ENCODE measurements around the gene LSM5. TPM values are rescaled to one million over a fixed set of nuclear protein-coding genes. Genes with fewer than 3 reads are reported as not detected.

The LSM5 gene
- total and polyA plus RNA-seq, 9 of the 15 experiments (the other 6 are each of a cell fraction or from before 2014, with no cell fraction given): 36.3 to 620 (median 186) TPM

DNA sequence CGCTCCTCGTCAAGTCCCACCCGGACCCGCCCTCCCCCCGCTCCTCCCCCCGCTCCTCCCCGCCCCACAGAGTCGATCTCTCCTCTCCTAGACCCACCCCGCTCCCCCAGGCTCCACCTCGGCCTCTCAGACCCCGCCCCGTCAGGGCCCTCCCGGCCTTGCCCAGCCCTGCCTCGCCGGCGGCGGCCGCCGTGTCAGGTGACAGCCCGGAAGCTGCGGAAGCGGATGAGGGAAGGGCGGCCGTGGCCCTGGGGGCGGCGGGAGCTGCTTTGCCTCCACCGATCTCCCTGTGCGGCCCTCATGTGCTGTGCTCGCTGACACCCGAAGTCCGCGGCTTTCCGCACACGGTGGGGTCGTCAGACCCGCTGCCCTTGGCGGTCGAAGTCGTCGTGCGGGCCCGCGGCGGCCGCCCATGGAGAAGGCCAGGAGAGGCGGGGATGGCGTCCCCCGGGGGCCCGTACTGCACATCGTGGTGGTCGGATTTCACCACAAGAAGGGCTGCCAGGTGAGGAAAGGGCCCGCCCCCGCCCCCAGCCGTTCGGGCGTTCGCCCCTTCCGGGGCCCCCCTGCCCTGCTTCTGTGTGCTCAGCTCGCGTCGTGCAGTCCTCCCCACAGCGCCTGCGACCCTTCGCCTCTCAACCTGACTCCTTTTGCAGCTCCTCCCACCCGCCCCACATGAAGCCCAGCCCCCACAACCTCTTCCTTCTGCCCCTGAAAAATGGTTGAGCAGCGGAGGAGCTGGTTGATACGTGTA lies 5.3 kb upstream of the LSM5 start, which contains the start of gene AVL9 (continued):
- TF ChIP-seq, protein P1, sequence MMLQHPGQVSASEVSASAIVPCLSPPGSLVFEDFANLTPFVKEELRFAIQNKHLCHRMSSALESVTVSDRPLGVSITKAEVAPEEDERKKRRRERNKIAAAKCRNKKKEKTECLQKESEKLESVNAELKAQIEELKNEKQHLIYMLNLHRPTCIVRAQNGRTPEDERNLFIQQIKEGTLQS (IDR thresholded peaks at IDR 0.05): no peak
- TF ChIP-seq, protein P1 (CRISPR knock-in tag; conservative IDR thresholded peaks at IDR 0.05): no peak
- TF ChIP-seq KAT8 (IDR thresholded peaks at IDR 0.05; ENCODE audit: low read depth) (no peak), HDGF (IDR thresholded peaks at IDR 0.05) (no peak), RNF219 (CRISPR knock-in tag; IDR thresholded peaks at IDR 0.05) (no peak), CREB3 (tag; conservative IDR thresholded peaks at IDR 0.05; ENCODE audit: low read depth) (no peak), ZNF717 (CRISPR knock-in tag; IDR thresholded peaks at IDR 0.05) (no peak), ID3 (CRISPR knock-in tag; IDR thresholded peaks at IDR 0.05) (no peak), ID3 (tag; IDR thresholded peaks at IDR 0.05) (no peak), MBD1 (CRISPR knock-in tag; IDR thresholded peaks at IDR 0.05) (no peak), MCM3 (IDR thresholded peaks at IDR 0.05) (no peak), RBM39 (optimal IDR thresholded peaks at IDR 0.05; ENCODE audit: low read depth, low read length) (no peak)
- TF ChIP-seq, protein P2, sequence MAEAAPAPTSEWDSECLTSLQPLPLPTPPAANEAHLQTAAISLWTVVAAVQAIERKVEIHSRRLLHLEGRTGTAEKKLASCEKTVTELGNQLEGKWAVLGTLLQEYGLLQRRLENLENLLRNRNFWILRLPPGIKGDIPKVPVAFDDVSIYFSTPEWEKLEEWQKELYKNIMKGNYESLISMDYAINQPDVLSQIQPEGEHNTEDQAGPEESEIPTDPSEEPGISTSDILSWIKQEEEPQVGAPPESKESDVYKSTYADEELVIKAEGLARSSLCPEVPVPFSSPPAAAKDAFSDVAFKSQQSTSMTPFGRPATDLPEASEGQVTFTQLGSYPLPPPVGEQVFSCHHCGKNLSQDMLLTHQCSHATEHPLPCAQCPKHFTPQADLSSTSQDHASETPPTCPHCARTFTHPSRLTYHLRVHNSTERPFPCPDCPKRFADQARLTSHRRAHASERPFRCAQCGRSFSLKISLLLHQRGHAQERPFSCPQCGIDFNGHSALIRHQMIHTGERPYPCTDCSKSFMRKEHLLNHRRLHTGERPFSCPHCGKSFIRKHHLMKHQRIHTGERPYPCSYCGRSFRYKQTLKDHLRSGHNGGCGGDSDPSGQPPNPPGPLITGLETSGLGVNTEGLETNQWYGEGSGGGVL (CRISPR knock-in tag; IDR thresholded peaks at IDR 0.05): no peak
- TF ChIP-seq, protein P3, sequence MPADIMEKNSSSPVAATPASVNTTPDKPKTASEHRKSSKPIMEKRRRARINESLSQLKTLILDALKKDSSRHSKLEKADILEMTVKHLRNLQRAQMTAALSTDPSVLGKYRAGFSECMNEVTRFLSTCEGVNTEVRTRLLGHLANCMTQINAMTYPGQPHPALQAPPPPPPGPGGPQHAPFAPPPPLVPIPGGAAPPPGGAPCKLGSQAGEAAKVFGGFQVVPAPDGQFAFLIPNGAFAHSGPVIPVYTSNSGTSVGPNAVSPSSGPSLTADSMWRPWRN (IDR thresholded peaks at IDR 0.05; ENCODE audit: low read depth): no peak
- TF ChIP-seq, protein P4, sequence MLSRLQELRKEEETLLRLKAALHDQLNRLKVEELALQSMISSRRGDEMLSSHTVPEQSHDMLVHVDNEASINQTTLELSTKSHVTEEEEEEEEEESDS (CRISPR knock-in tag; IDR thresholded peaks at IDR 0.05): no peak
- TF ChIP-seq, protein P5, sequence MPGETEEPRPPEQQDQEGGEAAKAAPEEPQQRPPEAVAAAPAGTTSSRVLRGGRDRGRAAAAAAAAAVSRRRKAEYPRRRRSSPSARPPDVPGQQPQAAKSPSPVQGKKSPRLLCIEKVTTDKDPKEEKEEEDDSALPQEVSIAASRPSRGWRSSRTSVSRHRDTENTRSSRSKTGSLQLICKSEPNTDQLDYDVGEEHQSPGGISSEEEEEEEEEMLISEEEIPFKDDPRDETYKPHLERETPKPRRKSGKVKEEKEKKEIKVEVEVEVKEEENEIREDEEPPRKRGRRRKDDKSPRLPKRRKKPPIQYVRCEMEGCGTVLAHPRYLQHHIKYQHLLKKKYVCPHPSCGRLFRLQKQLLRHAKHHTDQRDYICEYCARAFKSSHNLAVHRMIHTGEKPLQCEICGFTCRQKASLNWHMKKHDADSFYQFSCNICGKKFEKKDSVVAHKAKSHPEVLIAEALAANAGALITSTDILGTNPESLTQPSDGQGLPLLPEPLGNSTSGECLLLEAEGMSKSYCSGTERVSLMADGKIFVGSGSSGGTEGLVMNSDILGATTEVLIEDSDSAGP (CRISPR knock-in tag; IDR thresholded peaks at IDR 0.05): no peak

Data from K562 (cell line).